Osteoblast (primary cell): ENCODE data around the gene KLHL36. TPM values are rescaled to one million over a fixed set of nuclear protein-coding genes. Genes with fewer than 3 reads are reported as not detected.

Experiments
- DNase-seq: peaks from one replicate; pipeline ENCODE4 v3.0.0; 2011; ENCODE audit warnings: low spot score, mixed read lengths; ENCODE audit not compliant: insufficient read length; ENCODE audit errors: missing footprints
- H2AFZ ChIP-seq: 2 replicates; pipeline ENCODE4 v1.6.0; 2011; ENCODE audit warnings: mild to moderate bottlenecking, low read length
- H3K27ac ChIP-seq: 2 replicates; pipeline ENCODE4 v1.5.1; 2011; ENCODE audit warnings: mild to moderate bottlenecking, low read depth, low read length, moderate library complexity
- H3K27me3 ChIP-seq: 2 replicates; pipeline ENCODE4 v1.6.0; 2012; ENCODE audit warnings: mild to moderate bottlenecking, control low read depth, inconsistent platforms, low read length, moderate library complexity; ENCODE audit not compliant: insufficient read depth
- H3K36me3 ChIP-seq: 2 replicates; pipeline ENCODE4 v1.5.1; 2011; ENCODE audit warnings: mild to moderate bottlenecking, low read length, control low read depth, moderate library complexity; ENCODE audit not compliant: insufficient read depth
- H3K4me1 ChIP-seq: 2 replicates; pipeline ENCODE4 v1.5.1; 2011; ENCODE audit warnings: mild to moderate bottlenecking, low read length, control low read depth, moderate library complexity; ENCODE audit not compliant: insufficient read depth
- H3K4me2 ChIP-seq: 2 replicates; pipeline ENCODE4 v1.6.0; 2011; ENCODE audit warnings: mild to moderate bottlenecking, low read length; ENCODE audit not compliant: insufficient read depth
- H3K4me3 ChIP-seq: fragments of 200-600 bp; sonication (generic); 3 replicates; pipeline ENCODE4 v1.5.1; 2012; ENCODE audit warnings: mild to moderate bottlenecking, low read length, inconsistent platforms; ENCODE audit not compliant: insufficient read depth
- H3K79me2 ChIP-seq: 2 replicates; pipeline ENCODE4 v1.6.0; 2012; ENCODE audit warnings: mild to moderate bottlenecking, low read length, control low read depth, inconsistent platforms; ENCODE audit not compliant: insufficient read depth
- H3K9me3 ChIP-seq: 2 replicates; pipeline ENCODE4 v1.5.1; 2011; ENCODE audit warnings: low read depth, low read length, control low read depth
- H4K20me1 ChIP-seq: 2 replicates; pipeline ENCODE4 v1.6.0; 2012; ENCODE audit warnings: mild to moderate bottlenecking, low read length, control low read depth; ENCODE audit not compliant: insufficient read depth
- total RNA-seq: library from RNA; depleted of rRNA; stranded (reverse); fragments of >200 nt; gene quantifications from 2 replicates; pipeline ENCODE4 v1.2.3, GENCODE V29; 2012
- TF ChIP-seq, protein P1 (sequence below): IDR thresholded peaks from 2 replicates; pipeline ENCODE4 v1.5.1; 2011; ENCODE audit warnings: mild to moderate bottlenecking, low read depth, low read length, moderate library complexity; ENCODE audit errors: extremely low read depth

KLHL36 gene
- total RNA-seq, 1 donor, result 69.1 TPM

DNA sequence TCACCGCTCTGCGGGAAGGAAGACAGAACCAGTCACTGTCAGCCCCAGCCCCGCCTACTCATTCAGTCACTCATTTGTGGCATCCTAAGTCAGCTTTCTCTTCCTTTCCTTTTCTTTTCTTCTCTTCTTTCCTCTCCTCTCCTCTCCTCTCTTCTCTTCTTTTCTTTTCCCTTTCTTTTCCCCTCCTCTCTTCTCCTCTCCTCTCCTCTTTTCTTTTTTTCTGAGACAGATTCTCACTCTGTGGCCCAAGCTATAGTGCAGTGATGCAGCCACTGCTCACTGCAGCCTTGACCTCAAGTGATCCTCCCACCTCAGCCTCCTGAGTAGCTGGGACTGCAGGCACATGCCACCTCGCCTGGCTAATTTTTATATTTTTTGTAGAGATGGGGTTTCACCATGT, 10.6 kb upstream of the KLHL36 start:
- no peaks in the 10 kb centered on the region for H3K27me3 ChIP-seq
- no peak overlapping the region for H2AFZ ChIP-seq
- H3K4me2 ChIP-seq, result no peak overlapping the region
- peaks cover 12% of the 10 kb centered on the region for H3K4me1 ChIP-seq
- H3K79me2 ChIP-seq, result no peaks in the 10 kb centered on the region
- no peaks in the 10 kb centered on the region for H3K36me3 ChIP-seq
- H4K20me1 ChIP-seq, result no peaks in the 10 kb centered on the region
- no peak overlapping the region for H3K4me3 ChIP-seq
- TF ChIP-seq, protein P1, sequence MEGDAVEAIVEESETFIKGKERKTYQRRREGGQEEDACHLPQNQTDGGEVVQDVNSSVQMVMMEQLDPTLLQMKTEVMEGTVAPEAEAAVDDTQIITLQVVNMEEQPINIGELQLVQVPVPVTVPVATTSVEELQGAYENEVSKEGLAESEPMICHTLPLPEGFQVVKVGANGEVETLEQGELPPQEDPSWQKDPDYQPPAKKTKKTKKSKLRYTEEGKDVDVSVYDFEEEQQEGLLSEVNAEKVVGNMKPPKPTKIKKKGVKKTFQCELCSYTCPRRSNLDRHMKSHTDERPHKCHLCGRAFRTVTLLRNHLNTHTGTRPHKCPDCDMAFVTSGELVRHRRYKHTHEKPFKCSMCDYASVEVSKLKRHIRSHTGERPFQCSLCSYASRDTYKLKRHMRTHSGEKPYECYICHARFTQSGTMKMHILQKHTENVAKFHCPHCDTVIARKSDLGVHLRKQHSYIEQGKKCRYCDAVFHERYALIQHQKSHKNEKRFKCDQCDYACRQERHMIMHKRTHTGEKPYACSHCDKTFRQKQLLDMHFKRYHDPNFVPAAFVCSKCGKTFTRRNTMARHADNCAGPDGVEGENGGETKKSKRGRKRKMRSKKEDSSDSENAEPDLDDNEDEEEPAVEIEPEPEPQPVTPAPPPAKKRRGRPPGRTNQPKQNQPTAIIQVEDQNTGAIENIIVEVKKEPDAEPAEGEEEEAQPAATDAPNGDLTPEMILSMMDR, result no peak
- H3K27ac ChIP-seq, result no peak overlapping the region
- no peak for DNase-seq
- H3K9me3 ChIP-seq, result no peaks in the 10 kb centered on the region

DNA sequence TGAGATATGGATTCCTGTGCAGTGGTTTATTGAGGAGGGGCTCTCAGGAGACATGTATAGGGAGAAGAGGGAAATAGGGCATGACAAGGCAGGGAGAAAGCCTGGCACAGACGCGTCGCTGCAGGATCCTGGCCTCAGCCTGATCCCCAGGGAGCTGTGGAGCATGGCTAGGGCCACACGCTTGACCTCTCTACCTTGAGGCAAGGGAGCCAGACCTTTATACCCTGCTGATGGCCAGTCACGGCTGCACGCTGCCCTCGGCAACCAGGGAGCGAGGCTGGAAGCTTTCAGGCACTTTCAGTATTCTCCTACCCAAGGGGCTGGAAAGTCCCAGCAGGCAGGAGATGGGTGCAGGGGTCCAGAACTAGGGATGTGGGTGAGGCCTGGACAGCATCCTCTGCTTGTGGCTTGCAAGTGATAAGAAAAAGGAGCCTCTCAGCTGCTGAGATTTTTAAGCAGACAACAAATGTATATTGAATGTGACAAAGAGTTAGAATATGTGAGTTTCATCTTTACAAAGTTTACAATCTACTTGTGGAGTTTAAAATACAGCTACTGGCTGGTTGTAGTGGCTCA, 10.0 kb upstream of the KLHL36 start:
- Histone ChIP-seq H4K20me1 (no peaks in the 10 kb centered on the region), H2AFZ (no peak overlapping the region), H3K4me1 (peaks cover 17% of the 10 kb centered on the region), H3K27ac (no peak overlapping the region), H3K27me3 (no peaks in the 10 kb centered on the region), H3K79me2 (no peaks in the 10 kb centered on the region), H3K9me3 (no peaks in the 10 kb centered on the region), H3K4me3 (no peak overlapping the region), H3K36me3 (no peaks in the 10 kb centered on the region), H3K4me2 (no peak overlapping the region)
- TF ChIP-seq, protein P1, result no peak
- no peak for DNase-seq

DNA sequence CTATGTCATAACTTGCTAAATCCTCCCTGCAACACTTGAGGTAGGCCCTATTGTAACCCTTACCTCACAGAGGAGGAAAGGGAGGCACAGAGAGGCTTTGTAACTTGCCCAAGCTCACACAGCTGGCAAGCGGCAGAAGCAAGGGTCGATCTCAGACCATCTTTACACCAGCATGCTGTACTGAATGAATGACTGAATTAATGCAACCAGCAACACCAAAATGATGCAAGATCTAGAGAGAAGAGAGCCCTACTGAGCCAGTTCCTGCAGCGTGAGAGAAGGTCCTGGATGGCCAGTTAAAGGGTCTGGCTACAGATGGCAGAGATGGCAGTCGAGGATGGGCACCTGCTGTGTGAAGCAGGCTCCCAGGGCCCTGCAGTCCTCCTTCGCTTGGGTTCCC, 8.2 kb upstream of the KLHL36 start:
- H2AFZ ChIP-seq, result no peak overlapping the region
- no peaks in the 10 kb centered on the region for H3K36me3 ChIP-seq
- TF ChIP-seq, protein P1, result no peak
- peaks cover 25% of the 10 kb centered on the region for H3K4me1 ChIP-seq
- no peak overlapping the region for H3K27ac ChIP-seq
- no peaks in the 10 kb centered on the region for H3K9me3 ChIP-seq
- no peaks in the 10 kb centered on the region for H4K20me1 ChIP-seq
- H3K27me3 ChIP-seq, result no peaks in the 10 kb centered on the region
- H3K79me2 ChIP-seq, result no peaks in the 10 kb centered on the region
- DNase-seq, result no peak
- no peak overlapping the region for H3K4me2 ChIP-seq
- no peak overlapping the region for H3K4me3 ChIP-seq

- DNase-seq, result no peak
- TF ChIP-seq, protein P1, result no peak
- peaks cover 22% of the 10 kb centered on the region for H3K4me1 ChIP-seq
- H3K27me3 ChIP-seq, result no peaks in the 10 kb centered on the region
- H4K20me1 ChIP-seq, result no peaks in the 10 kb centered on the region
- H3K4me3 ChIP-seq, result no peak overlapping the region
- H3K27ac ChIP-seq, result no peak overlapping the region
- no peak overlapping the region for H2AFZ ChIP-seq
- no peaks in the 10 kb centered on the region for H3K79me2 ChIP-seq
- no peaks in the 10 kb centered on the region for H3K9me3 ChIP-seq
- H3K4me2 ChIP-seq, result no peak overlapping the region
- no peaks in the 10 kb centered on the region for H3K36me3 ChIP-seq
Observed at GRCh38 chr16:84641643-84642358, 6.5 kb upstream of the KLHL36 start.
